ENCODE measurements around the gene TAGLN. TPM values are rescaled to one million over a fixed set of nuclear protein-coding genes. Genes with fewer than 3 reads are reported as not detected.

The TAGLN gene
- total RNA-seq, 5 donors from 2014 or later (not counting 1 experiment from before 2014, with no cell fraction given), result 8.5 to 19.7 (median 13.4) TPM

- WGBS (ENCODE audit: insufficient coverage), result 4% methylated on average over 33 of the region's 39 CpGs
- Mint-ChIP-seq H3K9me3 (no peaks in the 10 kb centered on the region), H3K27me3 (no peaks in the 10 kb centered on the region), H3K4me1 (peaks cover 29 to 32% (median 29%) of the 10 kb centered on the region in 3 donors), H3K4me3 (peak overlapping the region; percentile 90 to 96 (median 91)), H3K36me3 (peaks cover 9% of the 10 kb centered on the region), H3K27ac (peak overlapping the region; percentile 88 to 91)
- Histone ChIP-seq H3K27me3 (replicated peaks in 1 of 2; ENCODE audit: control insufficient read depth in 2 of 2, extremely low read depth in 1 of 2, insufficient read depth in 2 of 2, low read length in 1 of 2) (no peaks in the 10 kb centered on the region), H3K4me3 (ENCODE audit: control insufficient read depth in 1 of 2, extremely low read depth in 1 of 2, low read length in 1 of 2) (peak overlapping the region; percentile 86 to 88), H3K27ac (ENCODE audit: low read length) (peak overlapping the region; percentile 88), H3K9me3 (no peaks in the 10 kb centered on the region), H3K4me1 (ENCODE audit: control insufficient read depth in 1 of 2, extremely low read depth in 1 of 2, insufficient read depth in 2 of 2, low read length in 2 of 2) (peaks cover 17 to 34% of the 10 kb centered on the region in 2 experiments), H3K36me3 (ENCODE audit: control insufficient read depth in 2 of 2, extremely low read depth in 1 of 2, insufficient read depth in 1 of 2, low read length in 1 of 2) (peaks cover 3 to 16% of the 10 kb centered on the region in 2 donors)
- ATAC-seq (replicated peaks in 1 of 4) (peak; percentile 46 to 68 (median 62)), DNase-seq (peak in 31 of 35 experiments; percentile 19 to 63 (median 40))
- ChIA-PET CTCF (interaction anchor here (0.5 to 3.7 kb wide), 16 partner anchors 29 to 785 kb away, joined by 3 to 38 read pairs (median 5); partner anchors contain the start of genes PCSK7 (in 2 of the 2), APOA5 (in 1 of the 2), PAFAH1B2 (in 1 of the 2) and RNF214 (in 1 of the 2)), POLR2A (interaction anchor here (0.6 to 2.8 kb wide), 12 partner anchors 7 to 300 kb away, joined by 3 to 21 read pairs (median 3); partner anchors contain the start of gene PAFAH1B2 (in 1 of the 2))
Measured at GRCh38 chr11:117179048-117179999, 19.8 kb upstream of the TAGLN start.

DNA sequence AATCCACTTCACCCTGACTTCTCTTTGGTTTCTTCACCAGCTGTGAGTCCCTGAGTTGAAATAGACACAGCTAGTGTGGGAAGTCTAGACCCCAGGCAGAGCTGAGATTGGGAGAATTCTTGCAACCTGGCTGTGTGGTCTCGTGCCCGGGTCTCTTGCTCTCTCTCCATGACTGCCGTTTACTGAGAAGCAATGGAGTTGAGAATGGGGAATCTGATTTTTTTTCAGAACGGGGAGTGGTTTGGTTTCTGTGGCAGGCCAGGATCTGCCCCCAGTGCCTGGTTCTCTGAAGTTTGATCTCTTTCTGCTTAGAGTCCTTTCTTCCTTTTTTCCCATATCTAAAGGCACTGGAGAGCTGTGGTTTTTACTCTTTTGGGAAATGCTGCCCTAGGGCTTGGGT, 19.1 kb upstream of the TAGLN start:
- ATAC-seq (replicated peaks in 1 of 4) (no peak), DNase-seq (peak in 1 of 35 experiments; percentile 16)
- peaks cover 3 to 16% of the 10 kb centered on the region in 2 donors for H3K36me3 ChIP-seq (ENCODE audit: control insufficient read depth in 2 of 2, extremely low read depth in 1 of 2, insufficient read depth in 1 of 2, low read length in 1 of 2)
- no peaks in the 10 kb centered on the region for H3K27me3 ChIP-seq (replicated peaks in 1 of 2; ENCODE audit: control insufficient read depth in 2 of 2, extremely low read depth in 1 of 2, insufficient read depth in 2 of 2, low read length in 1 of 2)
- peak overlapping the region; percentile 88 to 91 for H3K27ac Mint-ChIP-seq
- CTCF ChIA-PET, result interaction anchor here (0.5 to 3.7 kb wide), 11 partner anchors 13 to 784 kb away, joined by 3 to 38 read pairs (median 6); partner anchors contain the start of gene PAFAH1B2 (in 1 of the 2)
- no peaks in the 10 kb centered on the region for H3K27me3 Mint-ChIP-seq
- no CpG with 5 or more reads among the region's 4 CpGs for WGBS (ENCODE audit: insufficient coverage)
- H3K4me3 Mint-ChIP-seq, result peak overlapping the region; percentile 90 to 96 (median 91)
- no peaks in the 10 kb centered on the region for H3K9me3 Mint-ChIP-seq
- peaks cover 9% of the 10 kb centered on the region for H3K36me3 Mint-ChIP-seq
- POLR2A ChIA-PET, result interaction anchor here (0.6 to 2.8 kb wide), 8 partner anchors 16 to 1661 kb away, joined by 3 to 21 read pairs (median 4); partner anchors contain the start of gene PAFAH1B2 (in 1 of the 2)
- H3K9me3 ChIP-seq, result no peaks in the 10 kb centered on the region
- H3K27ac ChIP-seq (ENCODE audit: low read length), result no peak overlapping the region
- H3K4me3 ChIP-seq (ENCODE audit: control insufficient read depth in 1 of 2, extremely low read depth in 1 of 2, low read length in 1 of 2), result peak overlapping the region; percentile 86 to 88
- H3K4me1 ChIP-seq (ENCODE audit: control insufficient read depth in 1 of 2, extremely low read depth in 1 of 2, insufficient read depth in 2 of 2, low read length in 2 of 2), result peaks cover 17 to 34% of the 10 kb centered on the region in 2 experiments
- H3K4me1 Mint-ChIP-seq, result peaks cover 29 to 32% (median 29%) of the 10 kb centered on the region in 3 donors

DNA sequence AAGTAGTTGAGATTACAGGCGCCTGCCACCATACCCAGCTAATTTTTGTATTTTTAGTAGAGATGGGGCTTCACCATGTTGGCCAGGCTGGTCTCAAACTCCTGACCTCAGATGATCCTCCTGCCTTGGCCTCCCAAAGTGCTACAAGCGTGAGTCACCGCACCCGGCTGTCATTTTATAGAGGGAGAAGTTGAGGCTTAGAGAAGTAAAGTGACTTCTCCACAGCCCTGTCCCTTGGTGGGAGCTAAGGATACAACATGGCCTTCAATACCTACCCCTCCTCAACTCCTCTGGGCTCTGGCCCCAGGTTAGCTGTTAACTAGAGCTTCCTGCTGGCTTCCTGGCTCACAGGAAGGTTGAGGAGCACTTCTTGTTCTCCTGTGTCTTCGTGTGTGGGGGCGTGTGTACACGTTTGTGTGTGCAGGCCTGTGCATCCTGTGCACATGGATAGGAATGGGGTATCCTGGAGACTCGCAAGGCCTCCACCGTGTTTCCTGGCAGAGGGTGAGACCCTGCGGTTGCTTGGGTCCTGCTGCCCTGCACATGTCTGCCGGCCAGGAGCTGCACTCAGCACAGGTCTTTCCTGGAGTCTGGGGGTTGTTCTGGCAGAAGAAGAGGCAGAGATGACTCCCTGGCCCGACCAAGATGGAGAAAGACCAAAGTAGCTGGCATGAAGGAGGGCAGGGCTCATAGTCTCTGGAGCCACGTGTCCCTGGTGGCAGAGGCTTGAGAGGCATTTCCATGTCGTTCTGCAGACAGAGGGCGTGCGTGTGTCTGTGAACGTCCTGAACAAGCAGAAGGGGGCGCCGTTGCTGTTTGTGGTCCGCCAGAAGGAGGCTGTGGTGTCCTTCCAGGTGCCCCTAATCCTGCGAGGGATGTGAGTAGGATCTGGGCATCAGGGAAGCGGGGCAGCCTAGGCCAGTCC, 18.2 kb upstream of the TAGLN start:
- H3K4me3 Mint-ChIP-seq, result peak overlapping the region; percentile 90 to 96 (median 91)
- H3K27me3 ChIP-seq (replicated peaks in 1 of 2; ENCODE audit: control insufficient read depth in 2 of 2, extremely low read depth in 1 of 2, insufficient read depth in 2 of 2, low read length in 1 of 2), result no peaks in the 10 kb centered on the region
- peak overlapping the region; percentile 55 to 66 for H3K27ac Mint-ChIP-seq
- H3K4me1 Mint-ChIP-seq, result peaks cover 29 to 35% (median 29%) of the 10 kb centered on the region in 3 donors
- H3K36me3 ChIP-seq (ENCODE audit: control insufficient read depth in 2 of 2, extremely low read depth in 1 of 2, insufficient read depth in 1 of 2, low read length in 1 of 2), result peaks cover 3 to 16% of the 10 kb centered on the region in 2 donors
- DNase-seq (peak in 33 of 35 experiments; percentile 37 to 77 (median 57)), ATAC-seq (replicated peaks in 1 of 4) (peak in 2 of 4 experiments; percentile 18 to 37)
- peaks cover 9% of the 10 kb centered on the region for H3K36me3 Mint-ChIP-seq
- H3K9me3 ChIP-seq, result no peaks in the 10 kb centered on the region
- H3K4me1 ChIP-seq (ENCODE audit: control insufficient read depth in 1 of 2, extremely low read depth in 1 of 2, insufficient read depth in 2 of 2, low read length in 2 of 2), result peaks cover 17 to 34% of the 10 kb centered on the region in 2 experiments
- ChIA-PET CTCF (interaction anchor here (0.5 to 3.7 kb wide), 9 partner anchors 14 to 769 kb away, joined by 3 to 38 read pairs (median 5); no protein-coding TSS in a partner anchor), POLR2A (interaction anchor here in 1 of 2 donors (0.6 to 2.8 kb wide), 4 partner anchors 36 to 1660 kb away, joined by 3 to 21 read pairs (median 8); partner anchors contain the start of gene PAFAH1B2)
- H3K4me3 ChIP-seq (ENCODE audit: control insufficient read depth in 1 of 2, extremely low read depth in 1 of 2, low read length in 1 of 2), result peak overlapping the region in 1 of 2 donors; percentile 40
- H3K27ac ChIP-seq (ENCODE audit: low read length), result no peak overlapping the region
- 40% methylated on average over 14 of the region's 22 CpGs for WGBS (ENCODE audit: insufficient coverage)
- no peaks in the 10 kb centered on the region for H3K27me3 Mint-ChIP-seq
- no peaks in the 10 kb centered on the region for H3K9me3 Mint-ChIP-seq

- Histone ChIP-seq H3K27ac (ENCODE audit: low read length) (no peak overlapping the region), H3K27me3 (replicated peaks in 1 of 2; ENCODE audit: control insufficient read depth in 2 of 2, extremely low read depth in 1 of 2, insufficient read depth in 2 of 2, low read length in 1 of 2) (no peaks in the 10 kb centered on the region), H3K4me3 (ENCODE audit: control insufficient read depth in 1 of 2, extremely low read depth in 1 of 2, low read length in 1 of 2) (no peak overlapping the region), H3K4me1 (ENCODE audit: control insufficient read depth in 1 of 2, extremely low read depth in 1 of 2, insufficient read depth in 2 of 2, low read length in 2 of 2) (peaks cover 17 to 34% of the 10 kb centered on the region in 2 experiments), H3K36me3 (ENCODE audit: control insufficient read depth in 2 of 2, extremely low read depth in 1 of 2, insufficient read depth in 1 of 2, low read length in 1 of 2) (peaks cover 3 to 16% of the 10 kb centered on the region in 2 donors), H3K9me3 (no peaks in the 10 kb centered on the region)
- POLR2A ChIA-PET, result interaction anchor here in 1 of 2 donors (0.5 kb wide), 1 partner anchor 10 kb away, joined by 3 read pairs; no protein-coding TSS in a partner anchor
- peak overlapping the region in 1 of 2 donors; percentile 16 for H3K27ac Mint-ChIP-seq
- no peak for ATAC-seq (replicated peaks in 1 of 4)
- H3K4me3 Mint-ChIP-seq, result no peak overlapping the region
- H3K27me3 Mint-ChIP-seq, result no peaks in the 10 kb centered on the region
- H3K36me3 Mint-ChIP-seq, result peaks cover 9% of the 10 kb centered on the region
- CTCF ChIA-PET, result interaction anchor here (0.5 to 3.7 kb wide), 6 partner anchors 15 to 768 kb away, joined by 3 to 38 read pairs (median 6); no protein-coding TSS in a partner anchor
- H3K4me1 Mint-ChIP-seq, result peaks cover 29 to 35% (median 29%) of the 10 kb centered on the region in 3 donors
- H3K9me3 Mint-ChIP-seq, result no peaks in the 10 kb centered on the region
- DNase-seq, result no peak
- WGBS (ENCODE audit: insufficient coverage), result 95% methylated on average over 10 of the region's 22 CpGs
Measured at GRCh38 chr11:117181586-117182550, 17.3 kb upstream of the TAGLN start.

- H3K36me3 Mint-ChIP-seq, result peaks cover 13% of the 10 kb centered on the region
- H3K36me3 ChIP-seq (ENCODE audit: control insufficient read depth in 2 of 2, extremely low read depth in 1 of 2, insufficient read depth in 1 of 2, low read length in 1 of 2), result peaks cover 3 to 23% of the 10 kb centered on the region in 2 donors
- no peak for ATAC-seq (replicated peaks in 1 of 4)
- no peaks in the 10 kb centered on the region for H3K27me3 ChIP-seq (replicated peaks in 1 of 2; ENCODE audit: control insufficient read depth in 2 of 2, extremely low read depth in 1 of 2, insufficient read depth in 2 of 2, low read length in 1 of 2)
- no peak overlapping the region for H3K4me3 Mint-ChIP-seq
- peaks cover 29 to 36% (median 29%) of the 10 kb centered on the region in 3 donors for H3K4me1 Mint-ChIP-seq
- POLR2A ChIA-PET, result no interaction called here
- no peak for DNase-seq
- no peaks in the 10 kb centered on the region for H3K9me3 ChIP-seq
- H3K4me3 ChIP-seq (ENCODE audit: control insufficient read depth in 1 of 2, extremely low read depth in 1 of 2, low read length in 1 of 2), result no peak overlapping the region
- H3K4me1 ChIP-seq (ENCODE audit: control insufficient read depth in 1 of 2, extremely low read depth in 1 of 2, insufficient read depth in 2 of 2, low read length in 2 of 2), result peaks cover 17 to 34% of the 10 kb centered on the region in 2 experiments
- no peaks in the 10 kb centered on the region for H3K9me3 Mint-ChIP-seq
- no peak overlapping the region for H3K27ac ChIP-seq (ENCODE audit: low read length)
- CTCF ChIA-PET, result interaction anchor here in 1 of 2 donors (1.8 kb wide), 1 partner anchor 45 kb away, joined by 10 read pairs; no protein-coding TSS in a partner anchor
- 90% methylated on average over 6 of the region's 10 CpGs for whole genome bisulfite sequencing (ENCODE audit: insufficient coverage)
- no peak overlapping the region for H3K27ac Mint-ChIP-seq
- no peaks in the 10 kb centered on the region for H3K27me3 Mint-ChIP-seq
Measured at GRCh38 chr11:117182551-117182935, 16.6 kb upstream of the TAGLN start.
